Osteoblast (primary cell): ENCODE data around the gene USP48. TPM values are rescaled to one million over a fixed set of nuclear protein-coding genes. Genes with fewer than 3 reads are reported as not detected.

Source experiments
- DNase-seq: peaks from one replicate; pipeline ENCODE4 v3.0.0; 2011; ENCODE audit warnings: low spot score, mixed read lengths; ENCODE audit not compliant: insufficient read length; ENCODE audit errors: missing footprints
- H2AFZ ChIP-seq: 2 replicates; pipeline ENCODE4 v1.6.0; 2011; ENCODE audit warnings: mild to moderate bottlenecking, low read length
- H3K27ac ChIP-seq: 2 replicates; pipeline ENCODE4 v1.5.1; 2011; ENCODE audit warnings: mild to moderate bottlenecking, low read depth, low read length, moderate library complexity
- H3K27me3 ChIP-seq: 2 replicates; pipeline ENCODE4 v1.6.0; 2012; ENCODE audit warnings: mild to moderate bottlenecking, control low read depth, inconsistent platforms, low read length, moderate library complexity; ENCODE audit not compliant: insufficient read depth
- H3K36me3 ChIP-seq: 2 replicates; pipeline ENCODE4 v1.5.1; 2011; ENCODE audit warnings: mild to moderate bottlenecking, low read length, control low read depth, moderate library complexity; ENCODE audit not compliant: insufficient read depth
- H3K4me1 ChIP-seq: 2 replicates; pipeline ENCODE4 v1.5.1; 2011; ENCODE audit warnings: mild to moderate bottlenecking, low read length, control low read depth, moderate library complexity; ENCODE audit not compliant: insufficient read depth
- H3K4me2 ChIP-seq: 2 replicates; pipeline ENCODE4 v1.6.0; 2011; ENCODE audit warnings: mild to moderate bottlenecking, low read length; ENCODE audit not compliant: insufficient read depth
- H3K4me3 ChIP-seq: fragments of 200-600 bp; sonication (generic); 3 replicates; pipeline ENCODE4 v1.5.1; 2012; ENCODE audit warnings: mild to moderate bottlenecking, low read length, inconsistent platforms; ENCODE audit not compliant: insufficient read depth
- H3K79me2 ChIP-seq: 2 replicates; pipeline ENCODE4 v1.6.0; 2012; ENCODE audit warnings: mild to moderate bottlenecking, low read length, control low read depth, inconsistent platforms; ENCODE audit not compliant: insufficient read depth
- H3K9me3 ChIP-seq: 2 replicates; pipeline ENCODE4 v1.5.1; 2011; ENCODE audit warnings: low read depth, low read length, control low read depth
- H4K20me1 ChIP-seq: 2 replicates; pipeline ENCODE4 v1.6.0; 2012; ENCODE audit warnings: mild to moderate bottlenecking, low read length, control low read depth; ENCODE audit not compliant: insufficient read depth
- total RNA-seq: library from RNA; depleted of rRNA; stranded (reverse); fragments of >200 nt; gene quantifications from 2 replicates; pipeline ENCODE4 v1.2.3, GENCODE V29; 2012
- TF ChIP-seq, protein P1 (sequence below): IDR thresholded peaks from 2 replicates; pipeline ENCODE4 v1.5.1; 2011; ENCODE audit warnings: mild to moderate bottlenecking, low read depth, low read length, moderate library complexity; ENCODE audit errors: extremely low read depth

USP48 gene
- total RNA-seq, 1 donor: 52.5 TPM

DNA sequence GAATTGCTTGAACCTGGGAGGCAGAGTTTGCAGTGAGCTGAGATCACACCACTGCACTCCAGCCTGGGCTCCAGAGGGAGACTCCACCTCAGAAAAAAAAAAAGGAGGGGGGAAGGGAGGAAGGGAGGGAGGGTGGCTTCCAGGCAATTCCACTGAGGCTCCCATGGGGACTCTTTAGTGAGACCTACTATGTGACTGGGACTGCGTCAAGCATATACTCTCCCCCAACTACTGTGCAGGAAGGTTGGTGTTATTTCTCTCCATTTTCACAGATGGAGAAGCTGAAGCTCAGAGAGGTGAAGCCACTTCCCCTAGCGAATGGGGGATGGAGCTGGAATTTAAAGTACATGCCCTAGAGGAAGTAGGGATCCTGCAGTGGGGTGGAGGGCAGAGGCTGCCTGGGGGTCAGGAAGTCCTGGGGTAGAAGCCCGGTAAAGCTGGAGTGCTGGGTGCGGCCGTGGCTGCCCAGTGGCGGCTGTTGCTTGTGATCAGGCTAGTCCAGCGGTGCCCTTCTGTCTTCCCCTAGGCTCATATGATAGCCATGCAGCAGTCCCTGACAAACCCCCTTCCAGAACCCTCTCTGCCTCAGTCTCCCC is 154.1 kb downstream of the USP48 start:
- no peak overlapping the region for H2AFZ ChIP-seq
- DNase-seq: no peak
- no peaks in the 10 kb centered on the region for H3K27me3 ChIP-seq

More for the DNA sequence above, 154.1 kb downstream of the USP48 start:
- Histone ChIP-seq H3K36me3 (no peaks in the 10 kb centered on the region), H4K20me1 (no peaks in the 10 kb centered on the region), H3K27ac (no peak overlapping the region), H3K79me2 (no peaks in the 10 kb centered on the region), H3K4me2 (no peak overlapping the region), H3K4me1 (no peaks in the 10 kb centered on the region), H3K9me3 (no peaks in the 10 kb centered on the region), H3K4me3 (no peak overlapping the region)
- TF ChIP-seq, protein P1, sequence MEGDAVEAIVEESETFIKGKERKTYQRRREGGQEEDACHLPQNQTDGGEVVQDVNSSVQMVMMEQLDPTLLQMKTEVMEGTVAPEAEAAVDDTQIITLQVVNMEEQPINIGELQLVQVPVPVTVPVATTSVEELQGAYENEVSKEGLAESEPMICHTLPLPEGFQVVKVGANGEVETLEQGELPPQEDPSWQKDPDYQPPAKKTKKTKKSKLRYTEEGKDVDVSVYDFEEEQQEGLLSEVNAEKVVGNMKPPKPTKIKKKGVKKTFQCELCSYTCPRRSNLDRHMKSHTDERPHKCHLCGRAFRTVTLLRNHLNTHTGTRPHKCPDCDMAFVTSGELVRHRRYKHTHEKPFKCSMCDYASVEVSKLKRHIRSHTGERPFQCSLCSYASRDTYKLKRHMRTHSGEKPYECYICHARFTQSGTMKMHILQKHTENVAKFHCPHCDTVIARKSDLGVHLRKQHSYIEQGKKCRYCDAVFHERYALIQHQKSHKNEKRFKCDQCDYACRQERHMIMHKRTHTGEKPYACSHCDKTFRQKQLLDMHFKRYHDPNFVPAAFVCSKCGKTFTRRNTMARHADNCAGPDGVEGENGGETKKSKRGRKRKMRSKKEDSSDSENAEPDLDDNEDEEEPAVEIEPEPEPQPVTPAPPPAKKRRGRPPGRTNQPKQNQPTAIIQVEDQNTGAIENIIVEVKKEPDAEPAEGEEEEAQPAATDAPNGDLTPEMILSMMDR: no peak

Other genes starting within 250 kb of the USP48 start
- gene RAP1GAP, start 113.8 kb downstream of the USP48 start, total RNA-seq: under 0.01 and 0.29 TPM in 2 replicates
- gene LDLRAD2, start 29.1 kb upstream of the USP48 start, total RNA-seq: not detected in 2 replicates
- gene HSPG2, start 154.2 kb upstream of the USP48 start, total RNA-seq: 220 and 265 TPM in 2 replicates
- not detected in 2 replicates for gene CELA3B, start 193.9 kb upstream of the USP48 start, total RNA-seq
- gene CELA3A, start 218.5 kb upstream of the USP48 start, total RNA-seq: not detected in 2 replicates